Mononuclear cell (primary cell): Measurements from ENCODE around the gene CDH23. TPM values are rescaled to one million over a fixed set of nuclear protein-coding genes. Genes with fewer than 3 reads are reported as not detected.
"Not testable (repeated sequence)": the region's sequence is repeated elsewhere in the genome, so short reads cannot be mapped to it uniquely, and the experiment has no call there.

Experiments used
- H3K27me3 ChIP-seq: 2 replicates; pipeline ENCODE4 v1.6.0; 2011; ENCODE audit warnings: low read length, control low read depth; ENCODE audit not compliant: insufficient read depth
- H3K4me1 ChIP-seq: 2 replicates; pipeline ENCODE4 v1.5.1; 2011; ENCODE audit warnings: mild to moderate bottlenecking, low read length, control low read depth; ENCODE audit not compliant: insufficient read depth
- H3K4me3 ChIP-seq: 2 replicates; pipeline ENCODE4 v1.5.1; 2011; ENCODE audit warnings: mild to moderate bottlenecking, low read length, moderate library complexity
- H3K9me3 ChIP-seq: 2 replicates; pipeline ENCODE4 v1.5.1; 2011; ENCODE audit warnings: low read depth, mild to moderate bottlenecking, control low read depth, low read length
- total RNA-seq: library from RNA; depleted of rRNA; stranded (reverse); fragments of >200 nt; gene quantifications from one replicate; pipeline ENCODE4 v1.2.3, GENCODE V29; 2012

Gene CDH23
- total RNA-seq: 5.0 TPM

GRCh38 chr10:71396711-71397295 lies at the start of gene CDH23:
TSS of gene CDH23 (plus strand) at chr10:71396920. CDS start at chr10:71439832, 42,912 bp downstream.
- Histone ChIP-seq H3K9me3 (no peaks in the 10 kb centered on the region), H3K4me1 (peaks cover 15% of the 10 kb centered on the region), H3K4me3 (no peak within 1 kb of the TSS), H3K27me3 (peaks cover 42% of the 10 kb centered on the region)

GRCh38 chr10:71347587-71348395 lies 48.9 kb upstream of the CDH23 start:
- no peaks in the 10 kb centered on the region for H3K27me3 ChIP-seq
- no peak overlapping the region for H3K4me3 ChIP-seq
- H3K9me3 ChIP-seq: no peaks in the 10 kb centered on the region
- H3K4me1 ChIP-seq: peaks cover 39% of the 10 kb centered on the region

GRCh38 chr10:71348850-71349249 lies 47.9 kb upstream of the CDH23 start:
- Histone ChIP-seq H3K4me1 (peaks cover 32% of the 10 kb centered on the region), H3K4me3 (no peak overlapping the region), H3K27me3 (no peaks in the 10 kb centered on the region), H3K9me3 (no peaks in the 10 kb centered on the region)

GRCh38 chr10:71349406-71349805 lies 47.3 kb upstream of the CDH23 start:
- peaks cover 26% of the 10 kb centered on the region for H3K4me1 ChIP-seq
- no peaks in the 10 kb centered on the region for H3K27me3 ChIP-seq
- no peaks in the 10 kb centered on the region for H3K9me3 ChIP-seq
- H3K4me3 ChIP-seq: no peak overlapping the region

- Histone ChIP-seq H3K27me3 (no peaks in the 10 kb centered on the region), H3K9me3 (no peaks in the 10 kb centered on the region)
Measured at GRCh38 chr10:71351087-71351486, 45.6 kb upstream of the CDH23 start.

GRCh38 chr10:71351628-71352319 lies 44.9 kb upstream of the CDH23 start:
- Histone ChIP-seq H3K4me3 (no peak overlapping the region), H3K4me1 (peaks cover 23% of the 10 kb centered on the region), H3K9me3 (no peaks in the 10 kb centered on the region), H3K27me3 (no peaks in the 10 kb centered on the region)

More at GRCh38 chr10:71351087-71351486, 45.6 kb upstream of the CDH23 start:
- H3K4me1 ChIP-seq: peaks cover 23% of the 10 kb centered on the region
- no peak overlapping the region for H3K4me3 ChIP-seq

- no peaks in the 10 kb centered on the region for H3K9me3 ChIP-seq
- H3K4me3 ChIP-seq: no peak overlapping the region
- peaks cover 37% of the 10 kb centered on the region for H3K4me1 ChIP-seq
- no peaks in the 10 kb centered on the region for H3K27me3 ChIP-seq
Measured at GRCh38 chr10:71353639-71354038, 43.1 kb upstream of the CDH23 start.

GRCh38 chr10:71354776-71355175 lies 41.9 kb upstream of the CDH23 start:
- H3K4me1 ChIP-seq: peaks cover 48% of the 10 kb centered on the region
- H3K4me3 ChIP-seq: no peak overlapping the region
- no peaks in the 10 kb centered on the region for H3K9me3 ChIP-seq
- no peaks in the 10 kb centered on the region for H3K27me3 ChIP-seq

GRCh38 chr10:71355886-71356285 lies 40.8 kb upstream of the CDH23 start:
- no peaks in the 10 kb centered on the region for H3K9me3 ChIP-seq
- no peaks in the 10 kb centered on the region for H3K27me3 ChIP-seq
- no peak overlapping the region for H3K4me3 ChIP-seq
- peaks cover 56% of the 10 kb centered on the region for H3K4me1 ChIP-seq

- no peaks in the 10 kb centered on the region for H3K27me3 ChIP-seq
- no peaks in the 10 kb centered on the region for H3K9me3 ChIP-seq
- peaks cover 38% of the 10 kb centered on the region for H3K4me1 ChIP-seq
- no peak overlapping the region for H3K4me3 ChIP-seq
Measured at GRCh38 chr10:71357792-71358265, 38.9 kb upstream of the CDH23 start.

- H3K27me3 ChIP-seq: no peaks in the 10 kb centered on the region
- H3K4me3 ChIP-seq: no peak overlapping the region
- peaks cover 39% of the 10 kb centered on the region for H3K4me1 ChIP-seq
- no peaks in the 10 kb centered on the region for H3K9me3 ChIP-seq
Measured at GRCh38 chr10:71358277-71358676, 38.4 kb upstream of the CDH23 start.

GRCh38 chr10:71358906-71359305 lies 37.8 kb upstream of the CDH23 start:
- H3K9me3 ChIP-seq, H3K4me3 ChIP-seq: not testable (repeated sequence)

GRCh38 chr10:71359364-71360046 lies 37.2 kb upstream of the CDH23 start:
- no peaks in the 10 kb centered on the region for H3K27me3 ChIP-seq
- H3K4me1 ChIP-seq: peaks cover 52% of the 10 kb centered on the region
- no peak overlapping the region for H3K4me3 ChIP-seq
- H3K9me3 ChIP-seq: no peaks in the 10 kb centered on the region

More at GRCh38 chr10:71358906-71359305, 37.8 kb upstream of the CDH23 start:
- H3K4me1 ChIP-seq: peaks cover 46% of the 10 kb centered on the region
- not testable (repeated sequence) for H3K27me3 ChIP-seq

GRCh38 chr10:71360735-71361134 lies 36.0 kb upstream of the CDH23 start:
- Histone ChIP-seq H3K27me3 (no peaks in the 10 kb centered on the region), H3K9me3 (no peaks in the 10 kb centered on the region), H3K4me1 (peaks cover 63% of the 10 kb centered on the region), H3K4me3 (no peak overlapping the region)

GRCh38 chr10:71361581-71361980 lies 35.1 kb upstream of the CDH23 start:
- Histone ChIP-seq H3K27me3 (no peaks in the 10 kb centered on the region), H3K9me3 (no peaks in the 10 kb centered on the region), H3K4me3 (no peak overlapping the region), H3K4me1 (peaks cover 71% of the 10 kb centered on the region)
